GM10847 (cell line): ENCODE results near the gene TUBB4A.
A peak's percentile ranks its signal among the peaks of the same experiment; 100 is the strongest.

Experiments used
- POLR2A ChIP-seq: IDR thresholded peaks from 2 replicates; pipeline ENCODE4 v1.6.1; 2011; ENCODE audit not compliant: insufficient read length; ENCODE audit errors: extremely low read depth

Gene TUBB4A

DNA sequence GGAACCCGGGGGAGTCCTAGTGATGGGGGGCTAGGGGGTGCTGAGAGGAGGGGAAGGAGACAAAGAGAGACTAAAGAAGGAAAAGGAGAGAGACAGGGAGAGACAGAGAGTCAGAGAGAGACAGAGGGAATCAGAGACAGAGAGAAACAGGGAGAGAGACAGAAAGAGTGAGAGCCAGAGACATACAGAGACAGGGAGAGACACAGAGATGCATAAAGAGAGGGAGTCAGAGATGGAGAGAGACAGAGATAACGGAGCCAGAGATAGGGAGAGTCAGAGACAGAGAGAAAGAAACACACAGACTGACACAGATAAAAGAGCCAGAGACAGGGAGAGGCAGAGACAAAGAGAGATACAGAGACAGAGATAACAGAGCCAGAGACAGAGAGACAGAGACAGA lies 27.2 kb upstream of the TUBB4A start:
- no peak for TF ChIP-seq POLR2A

DNA sequence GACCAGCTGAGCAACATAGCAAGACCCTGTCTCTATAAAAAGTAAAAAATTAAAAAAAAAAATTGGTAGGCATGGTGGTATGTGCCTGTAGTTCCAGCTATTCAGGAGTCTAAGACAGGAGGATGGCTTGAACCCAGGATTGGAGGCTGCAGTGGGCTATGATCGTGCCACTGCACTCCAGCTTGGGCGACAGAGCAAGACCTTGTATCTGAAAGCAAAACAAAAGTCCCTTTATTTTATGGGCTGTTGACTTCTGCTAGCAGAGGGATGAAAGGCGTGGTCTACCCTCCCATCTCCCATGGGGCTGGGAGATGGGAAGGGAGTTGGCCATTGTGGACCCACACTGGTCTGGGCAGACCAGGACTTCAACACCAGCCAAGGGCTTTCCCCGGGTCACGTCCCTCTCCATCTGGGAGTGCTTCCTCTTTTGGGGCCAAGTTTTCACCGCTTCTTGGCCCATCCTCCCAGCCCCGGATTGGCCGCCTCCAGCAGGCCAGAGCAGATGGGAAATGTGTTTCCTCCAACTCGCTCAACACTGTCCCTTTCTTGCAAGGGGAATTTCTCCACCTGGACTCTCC lies 26.5 kb upstream of the TUBB4A start:
- no peak for TF ChIP-seq POLR2A

- TF ChIP-seq POLR2A: no peak
These were observed 25.9 kb upstream of the TUBB4A start for GRCh38 chr19:6527893-6528543.

- no peak for TF ChIP-seq POLR2A
These were observed 22.2 kb upstream of the TUBB4A start for GRCh38 chr19:6524311-6524710.

- TF ChIP-seq POLR2A: no peak
These were observed 20.6 kb upstream of the TUBB4A start for GRCh38 chr19:6522712-6523111.

GRCh38 chr19:6521718-6522646 lies 19.9 kb upstream of the TUBB4A start:
- TF ChIP-seq POLR2A: peak; percentile 49

DNA sequence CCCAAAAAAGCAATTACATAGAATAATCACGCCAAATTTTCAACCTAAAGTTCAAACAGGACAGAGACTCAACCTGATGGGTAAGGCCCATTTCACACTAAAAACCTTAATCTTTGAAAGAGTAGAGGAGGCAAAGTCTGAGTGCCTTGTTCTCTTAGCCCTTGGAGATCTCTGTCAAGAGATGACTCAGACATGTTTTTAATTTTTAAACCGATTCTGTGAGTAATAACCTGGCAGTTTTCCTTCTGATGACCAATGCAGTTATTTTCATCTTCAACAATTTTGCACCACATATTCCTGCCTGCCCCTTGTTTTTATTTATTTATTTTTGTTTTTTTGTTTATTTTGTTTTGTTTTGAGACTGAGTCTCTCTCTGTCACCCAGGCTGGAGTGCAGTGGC lies 17.2 kb upstream of the TUBB4A start:
- no peak for TF ChIP-seq POLR2A

GRCh38 chr19:6518145-6518911 lies 16.2 kb upstream of the TUBB4A start:
- TF ChIP-seq POLR2A: no peak

GRCh38 chr19:6516659-6517291 lies 14.7 kb upstream of the TUBB4A start:
- TF ChIP-seq POLR2A: no peak

DNA sequence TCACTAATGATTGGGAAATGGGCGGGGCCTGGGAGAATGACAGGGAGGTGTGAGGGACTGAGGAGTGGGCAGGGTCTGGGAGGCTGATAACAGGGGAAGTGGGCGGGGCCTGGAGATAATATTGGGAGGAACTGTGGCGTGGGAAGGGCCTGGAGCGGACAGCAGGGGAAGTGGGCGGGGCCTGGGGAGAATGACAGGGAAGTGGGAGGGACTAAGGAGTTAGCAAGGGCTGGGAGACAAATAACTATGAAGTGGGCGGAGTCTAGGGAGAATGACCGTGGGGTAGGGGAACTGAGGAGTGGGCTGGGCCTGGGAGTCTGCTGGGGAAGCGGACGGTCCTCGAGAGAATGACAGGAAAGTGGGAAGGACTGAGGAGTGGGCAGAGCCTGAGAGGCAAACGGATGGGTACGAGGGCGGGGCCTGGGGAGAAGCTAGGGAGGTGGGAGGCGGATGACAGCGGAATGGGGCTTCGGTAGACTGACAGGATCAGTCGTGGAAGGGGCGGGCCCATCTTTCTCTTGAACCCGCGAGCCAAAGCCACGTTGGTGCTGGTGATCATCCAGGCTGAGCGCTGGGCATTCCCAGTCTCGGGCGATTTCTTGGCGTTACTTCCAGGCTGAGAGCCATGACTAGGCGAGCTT lies 14.0 kb upstream of the TUBB4A start:
- TF ChIP-seq POLR2A: peak; percentile 22

DNA sequence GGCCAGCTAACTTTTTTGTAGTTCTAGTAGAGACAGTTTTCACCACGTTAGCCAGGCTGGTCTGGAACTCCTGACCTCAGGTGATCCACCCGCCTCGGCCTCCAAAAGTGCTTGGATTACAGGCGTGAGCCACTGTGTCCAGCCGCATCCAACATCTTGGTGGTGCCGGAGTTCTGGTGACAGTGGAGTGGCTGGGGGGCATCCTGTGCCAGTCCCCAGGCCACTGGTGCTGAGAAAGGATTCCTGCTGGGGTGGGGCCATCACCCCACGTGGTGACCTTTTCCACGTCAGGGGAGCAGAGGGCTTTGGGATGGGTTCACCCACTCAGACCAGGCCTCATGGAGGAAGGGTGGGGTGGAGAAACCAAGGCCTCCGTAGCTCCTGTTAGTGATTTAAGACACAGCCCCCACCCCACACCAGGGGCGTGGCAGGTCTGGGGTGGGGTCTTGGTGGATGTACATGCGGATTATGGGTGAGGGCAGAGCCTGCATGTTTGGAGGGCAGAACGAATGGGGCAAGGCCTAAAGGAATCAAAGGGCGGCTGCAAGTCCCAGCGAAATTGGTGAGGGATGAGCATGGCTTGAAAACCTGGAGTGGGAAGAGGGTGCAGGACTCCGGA lies 12.9 kb upstream of the TUBB4A start:
- TF ChIP-seq POLR2A: no peak

DNA sequence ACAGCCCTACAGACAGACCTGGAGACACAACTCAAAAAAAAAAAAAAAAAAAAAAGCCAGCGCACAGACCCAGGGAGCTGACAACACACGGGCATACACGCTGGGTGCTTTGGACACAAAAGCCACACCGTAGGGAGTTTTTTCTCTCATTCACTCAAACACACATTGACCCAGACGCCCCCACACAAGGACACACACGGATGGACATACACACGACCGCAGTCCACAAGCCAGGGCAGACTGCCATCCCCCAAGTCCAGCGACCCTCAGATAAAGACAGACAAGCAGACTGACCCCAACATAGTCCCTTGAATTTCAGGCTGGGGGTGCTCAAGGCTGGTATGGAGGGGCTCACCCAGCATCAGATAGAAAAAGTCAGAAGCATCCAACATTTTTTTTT lies 12.0 kb upstream of the TUBB4A start:
- no peak for TF ChIP-seq POLR2A

- no peak for TF ChIP-seq POLR2A
These were observed 8.5 kb upstream of the TUBB4A start for GRCh38 chr19:6510618-6511017.

DNA sequence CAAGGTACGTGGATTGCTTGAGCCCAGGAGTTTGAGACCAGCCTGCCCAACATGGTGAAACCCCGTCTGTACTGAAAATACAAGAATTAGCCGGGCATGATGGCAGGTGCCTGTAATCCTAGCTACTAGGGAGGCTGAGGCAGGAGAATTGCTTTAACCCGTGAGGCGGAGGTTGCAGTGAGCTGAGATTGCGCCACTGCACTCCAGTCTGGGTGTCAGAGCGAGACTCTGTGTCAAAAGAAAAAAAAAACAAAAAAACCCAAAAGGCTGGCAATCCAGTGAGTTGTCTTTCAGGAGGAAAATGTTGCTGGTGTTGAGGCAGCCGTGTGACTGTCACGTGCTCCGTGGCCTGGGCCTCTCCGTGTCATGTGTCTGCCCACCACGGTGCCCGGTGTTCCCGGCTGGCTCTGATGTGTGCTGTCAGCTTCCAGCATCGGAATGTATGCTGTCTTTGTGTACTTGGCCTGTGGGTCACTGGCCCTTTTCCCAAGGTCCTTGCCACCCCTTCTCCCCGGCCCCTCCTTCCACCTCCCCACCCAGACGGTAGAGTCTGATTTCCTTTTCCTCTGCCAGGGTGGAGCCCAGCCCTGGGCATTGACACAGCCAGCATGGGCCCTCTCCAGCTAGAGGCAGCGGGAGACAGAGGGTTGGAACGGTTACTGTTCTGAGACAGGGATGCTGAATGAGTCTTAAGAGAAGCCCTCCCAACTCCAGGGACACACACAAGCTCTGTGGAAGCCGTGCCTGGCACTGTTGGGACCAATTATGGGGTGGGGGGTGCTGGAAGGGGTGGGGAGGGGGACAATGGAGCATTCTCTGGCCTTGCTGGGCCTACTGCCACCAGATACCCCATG lies 7.2 kb upstream of the TUBB4A start:
- no peak for TF ChIP-seq POLR2A
